ENCODE measurements around the gene KCNG2.

The KCNG2 gene

GRCh38 chr18:79916128-79916494, 118.4 kb downstream of the KCNG2 start:
- no peak overlapping the region for H3K27ac ChIP-seq (ENCODE audit: low read depth, low read length, severe bottlenecking)
- peaks cover 39% of the 10 kb centered on the region for H3K36me3 ChIP-seq (ENCODE audit: control insufficient read depth, insufficient read depth, low read length)
- WGBS, 2 experiments (ENCODE audit: insufficient coverage in 2 of 2) = 82 to 84% methylated on average over 13 to 18 of the region's 26 CpGs
- H3K4me3 ChIP-seq (ENCODE audit: extremely low read depth, insufficient read depth, low read length, poor library complexity, severe bottlenecking) = no peak overlapping the region
- peaks cover 13% of the 10 kb centered on the region for H3K9me3 ChIP-seq (ENCODE audit: control insufficient read depth, low read length)
- H3K4me1 ChIP-seq (ENCODE audit: control insufficient read depth, insufficient read depth, low read length, poor library complexity, severe bottlenecking) = no peaks in the 10 kb centered on the region

GRCh38 chr18:79916546-79917168, 118.9 kb downstream of the KCNG2 start:
- Histone ChIP-seq H3K4me1 (ENCODE audit: control insufficient read depth, insufficient read depth, low read length, poor library complexity, severe bottlenecking) (no peaks in the 10 kb centered on the region), H3K9me3 (ENCODE audit: control insufficient read depth, low read length) (peaks cover 13% of the 10 kb centered on the region), H3K27ac (ENCODE audit: low read depth, low read length, severe bottlenecking) (no peak overlapping the region), H3K4me3 (ENCODE audit: extremely low read depth, insufficient read depth, low read length, poor library complexity, severe bottlenecking) (no peak overlapping the region), H3K36me3 (ENCODE audit: control insufficient read depth, insufficient read depth, low read length) (peaks cover 39% of the 10 kb centered on the region)
- WGBS, 2 experiments (ENCODE audit: insufficient coverage in 2 of 2) = 96% methylated on average over 19 to 20 of the region's 24 CpGs

GRCh38 chr18:79917169-79917852, 119.6 kb downstream of the KCNG2 start:
- no peaks in the 10 kb centered on the region for H3K4me1 ChIP-seq (ENCODE audit: control insufficient read depth, insufficient read depth, low read length, poor library complexity, severe bottlenecking)
- peaks cover 41% of the 10 kb centered on the region for H3K36me3 ChIP-seq (ENCODE audit: control insufficient read depth, insufficient read depth, low read length)
- H3K9me3 ChIP-seq (ENCODE audit: control insufficient read depth, low read length) = peaks cover 13% of the 10 kb centered on the region
- WGBS, 2 experiments (ENCODE audit: insufficient coverage in 2 of 2) = 93 to 96% methylated on average over 24 to 27 of the region's 28 CpGs
- no peak overlapping the region for H3K4me3 ChIP-seq (ENCODE audit: extremely low read depth, insufficient read depth, low read length, poor library complexity, severe bottlenecking)
- H3K27ac ChIP-seq (ENCODE audit: low read depth, low read length, severe bottlenecking) = no peak overlapping the region

- WGBS, 2 experiments (ENCODE audit: insufficient coverage in 2 of 2) = 92 to 95% methylated on average over 10 to 13 of the region's 25 CpGs
- Histone ChIP-seq H3K4me1 (ENCODE audit: control insufficient read depth, insufficient read depth, low read length, poor library complexity, severe bottlenecking) (no peaks in the 10 kb centered on the region), H3K36me3 (ENCODE audit: control insufficient read depth, insufficient read depth, low read length) (peaks cover 43% of the 10 kb centered on the region), H3K27ac (ENCODE audit: low read depth, low read length, severe bottlenecking) (no peak overlapping the region), H3K4me3 (ENCODE audit: extremely low read depth, insufficient read depth, low read length, poor library complexity, severe bottlenecking) (no peak overlapping the region), H3K9me3 (ENCODE audit: control insufficient read depth, low read length) (peaks cover 13% of the 10 kb centered on the region)
These were observed 120.3 kb downstream of the KCNG2 start for GRCh38 chr18:79917853-79918614.

- Histone ChIP-seq H3K9me3 (ENCODE audit: control insufficient read depth, low read length) (peaks cover 13% of the 10 kb centered on the region), H3K4me3 (ENCODE audit: extremely low read depth, insufficient read depth, low read length, poor library complexity, severe bottlenecking) (no peak overlapping the region), H3K4me1 (ENCODE audit: control insufficient read depth, insufficient read depth, low read length, poor library complexity, severe bottlenecking) (no peaks in the 10 kb centered on the region), H3K27ac (ENCODE audit: low read depth, low read length, severe bottlenecking) (no peak overlapping the region), H3K36me3 (ENCODE audit: control insufficient read depth, insufficient read depth, low read length) (peaks cover 46% of the 10 kb centered on the region)
- 96 to 98% methylated on average over 10 to 19 of the region's 20 CpGs for WGBS, 2 experiments (ENCODE audit: insufficient coverage in 2 of 2)
These were observed 120.9 kb downstream of the KCNG2 start for GRCh38 chr18:79918615-79919011.

GRCh38 chr18:79919089-79919488, 121.4 kb downstream of the KCNG2 start:
- H3K9me3 ChIP-seq (ENCODE audit: control insufficient read depth, low read length) = peaks cover 13% of the 10 kb centered on the region
- peaks cover 50% of the 10 kb centered on the region for H3K36me3 ChIP-seq (ENCODE audit: control insufficient read depth, insufficient read depth, low read length)
- 94 to 96% methylated on average over 18 to 19 of the region's 19 CpGs for WGBS, 2 experiments (ENCODE audit: insufficient coverage in 2 of 2)
- no peak overlapping the region for H3K4me3 ChIP-seq (ENCODE audit: extremely low read depth, insufficient read depth, low read length, poor library complexity, severe bottlenecking)
- no peak overlapping the region for H3K27ac ChIP-seq (ENCODE audit: low read depth, low read length, severe bottlenecking)
- H3K4me1 ChIP-seq (ENCODE audit: control insufficient read depth, insufficient read depth, low read length, poor library complexity, severe bottlenecking) = no peaks in the 10 kb centered on the region

GRCh38 chr18:79921984-79922965, 124.5 kb downstream of the KCNG2 start:
- H3K36me3 ChIP-seq (ENCODE audit: control insufficient read depth, insufficient read depth, low read length) = peaks cover 50% of the 10 kb centered on the region
- H3K4me1 ChIP-seq (ENCODE audit: control insufficient read depth, insufficient read depth, low read length, poor library complexity, severe bottlenecking) = no peaks in the 10 kb centered on the region
- no peak overlapping the region for H3K4me3 ChIP-seq (ENCODE audit: extremely low read depth, insufficient read depth, low read length, poor library complexity, severe bottlenecking)
- 97 to 99% methylated on average over 13 to 15 of the region's 24 CpGs for WGBS, 2 experiments (ENCODE audit: insufficient coverage in 2 of 2)
- no peaks in the 10 kb centered on the region for H3K9me3 ChIP-seq (ENCODE audit: control insufficient read depth, low read length)
- H3K27ac ChIP-seq (ENCODE audit: low read depth, low read length, severe bottlenecking) = no peak overlapping the region

GRCh38 chr18:79922971-79923411, 125.3 kb downstream of the KCNG2 start:
- Histone ChIP-seq H3K9me3 (ENCODE audit: control insufficient read depth, low read length) (no peaks in the 10 kb centered on the region), H3K27ac (ENCODE audit: low read depth, low read length, severe bottlenecking) (no peak overlapping the region), H3K36me3 (ENCODE audit: control insufficient read depth, insufficient read depth, low read length) (peaks cover 44% of the 10 kb centered on the region), H3K4me1 (ENCODE audit: control insufficient read depth, insufficient read depth, low read length, poor library complexity, severe bottlenecking) (no peaks in the 10 kb centered on the region), H3K4me3 (ENCODE audit: extremely low read depth, insufficient read depth, low read length, poor library complexity, severe bottlenecking) (no peak overlapping the region)
- WGBS, 2 experiments (ENCODE audit: insufficient coverage in 2 of 2) = 86 to 94% methylated on average over 1 to 8 of the region's 17 CpGs

- H3K27ac ChIP-seq (ENCODE audit: low read depth, low read length, severe bottlenecking) = no peak overlapping the region
- WGBS, 2 experiments (ENCODE audit: insufficient coverage in 2 of 2) = 91 to 95% methylated on average over 21 to 24 of the region's 26 CpGs
- no peaks in the 10 kb centered on the region for H3K4me1 ChIP-seq (ENCODE audit: control insufficient read depth, insufficient read depth, low read length, poor library complexity, severe bottlenecking)
- H3K4me3 ChIP-seq (ENCODE audit: extremely low read depth, insufficient read depth, low read length, poor library complexity, severe bottlenecking) = no peak overlapping the region
- H3K36me3 ChIP-seq (ENCODE audit: control insufficient read depth, insufficient read depth, low read length) = peaks cover 40% of the 10 kb centered on the region
- no peaks in the 10 kb centered on the region for H3K9me3 ChIP-seq (ENCODE audit: control insufficient read depth, low read length)
These were observed 126.3 kb downstream of the KCNG2 start for GRCh38 chr18:79923896-79924585.

Measured in mesodermal cell (in vitro differentiated cells).